T-helper 2 cell treated with Interferon-gamma antibody and Interleukin-4, amounts not matched to agents 100 ng/mL and 5 ng/mL, for 36 hours (primary cell): ENCODE data around the gene LSMEM2. TPM values are rescaled to one million over a fixed set of nuclear protein-coding genes. Genes with fewer than 3 reads are reported as not detected.

Source experiments
- intact Hi-C: fragments of 100-400 bp; cut with micrococcal nuclease; formaldehyde crosslinking; loops from one replicate; pipeline ENCODE4 v1.15.1; 2023
- total RNA-seq: library from RNA; stranded (reverse); gene quantifications from 2 replicates; pipeline ENCODE4 v1.2.3, GENCODE V29; 2022

Gene LSMEM2
- total RNA-seq, 1 donor from 2014 or later = not detected

- intact Hi-C loops = no loop called here
These were observed 39.3 kb downstream of the LSMEM2 start for GRCh38 chr3:50318163-50318562.

DNA sequence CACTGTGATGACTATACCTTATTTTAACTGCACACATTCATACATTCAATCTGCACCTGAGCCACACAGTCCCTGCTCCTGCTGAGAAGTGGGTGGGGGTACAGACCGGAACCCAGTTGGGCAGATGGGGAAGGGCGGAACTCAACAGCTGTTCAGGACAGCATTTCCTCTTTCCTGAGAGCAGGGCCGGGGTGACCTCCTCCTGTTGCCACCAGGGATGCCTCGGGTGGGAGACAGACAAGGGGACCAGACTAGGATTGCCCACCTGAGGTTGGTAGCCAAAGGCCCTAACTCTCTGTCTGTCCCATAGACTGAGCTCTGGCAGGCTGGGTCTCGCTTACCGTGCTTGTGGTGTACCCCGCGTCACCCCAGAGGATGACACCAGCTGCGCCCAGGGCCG is 39.7 kb downstream of the LSMEM2 start:
- intact Hi-C loops = no loop called here

DNA sequence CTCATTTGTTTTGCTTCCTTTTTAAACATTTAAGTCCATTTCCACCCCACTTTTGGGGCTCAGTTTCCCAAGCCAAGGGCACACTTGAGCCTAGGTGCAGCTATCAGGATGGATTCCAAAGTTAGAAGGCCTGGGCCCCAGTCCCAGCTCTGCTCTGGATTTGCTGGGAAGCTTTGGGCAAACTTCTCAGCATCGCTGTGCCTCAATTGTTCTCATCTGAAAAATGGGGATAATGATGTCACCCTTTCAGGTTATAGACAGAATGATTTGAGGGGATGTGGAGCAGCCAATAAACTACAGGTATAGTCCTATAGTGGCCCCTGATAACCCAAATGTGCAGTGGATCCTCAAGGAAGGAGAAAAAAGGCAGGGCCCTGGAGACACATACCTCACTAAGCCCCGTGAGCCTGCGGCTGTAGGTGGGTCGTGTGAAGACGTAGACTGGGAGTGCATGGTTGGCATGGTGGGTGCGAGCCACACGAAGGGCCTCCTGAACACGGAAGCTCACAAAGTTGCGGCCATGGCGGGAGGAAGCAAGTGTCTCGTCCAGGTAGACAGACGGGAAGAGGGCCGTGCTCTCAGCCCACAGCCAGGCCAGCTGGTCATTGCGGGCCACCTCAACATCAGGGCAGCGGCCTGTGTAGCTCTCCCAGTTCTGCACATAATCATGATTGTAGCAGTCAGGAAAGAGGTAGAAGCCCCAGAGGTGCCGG is 40.5 kb downstream of the LSMEM2 start:
- intact Hi-C loops = no loop called here

DNA sequence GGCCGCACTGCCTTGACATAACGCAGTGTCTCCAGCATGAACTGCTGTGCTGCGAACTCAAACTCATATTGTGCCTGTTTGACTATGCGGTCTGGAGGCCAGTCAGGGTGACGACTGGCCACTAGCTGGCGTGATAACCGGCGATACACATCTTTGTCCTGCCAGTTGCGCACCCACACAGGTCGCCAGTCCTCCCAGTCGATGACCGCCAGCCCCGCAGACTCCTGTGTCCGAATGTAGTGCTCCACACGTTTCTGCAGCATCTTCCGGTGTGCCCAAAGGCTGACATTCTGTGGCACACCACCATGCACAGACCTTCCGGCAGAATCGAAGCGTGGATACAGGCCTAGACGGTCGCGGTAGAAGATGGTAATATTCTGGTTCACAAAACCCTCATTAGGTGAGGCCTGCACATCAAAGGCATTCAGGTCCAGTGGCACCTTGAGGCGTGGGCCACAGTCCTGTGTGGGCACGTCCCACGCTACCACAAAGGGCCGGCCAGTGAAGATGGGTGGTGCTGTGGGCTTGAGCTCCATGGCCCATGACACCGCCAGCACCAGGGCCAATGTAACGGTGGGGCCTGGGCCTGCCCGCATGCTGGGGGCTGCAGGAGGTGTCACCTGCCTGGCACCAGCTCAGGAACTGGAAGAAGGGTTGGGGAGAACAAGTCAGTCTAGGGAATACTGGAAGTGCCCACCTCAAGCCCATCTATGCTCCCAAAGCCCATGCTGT is 41.2 kb downstream of the LSMEM2 start:
- intact Hi-C loops = loop anchor here (2.0 kb wide), 1 partner anchor 17 kb away; no protein-coding TSS in a partner anchor

GRCh38 chr3:50320853-50321335 is 42.0 kb downstream of the LSMEM2 start:
- intact Hi-C loops = loop anchor here (1.0 to 2.0 kb wide), 3 partner anchors 16 to 29 kb away; partner anchors contain the start of genes HYAL3, IFRD2 and NAA80

- intact Hi-C loops = loop anchor here (1.0 to 2.0 kb wide), 3 partner anchors 15 to 29 kb away; partner anchors contain the start of genes HYAL3, IFRD2 and NAA80
These were observed 42.6 kb downstream of the LSMEM2 start for GRCh38 chr3:50321336-50322114.

- intact Hi-C loops = no loop called here
These were observed 43.2 kb downstream of the LSMEM2 start for GRCh38 chr3:50322115-50322385.

DNA sequence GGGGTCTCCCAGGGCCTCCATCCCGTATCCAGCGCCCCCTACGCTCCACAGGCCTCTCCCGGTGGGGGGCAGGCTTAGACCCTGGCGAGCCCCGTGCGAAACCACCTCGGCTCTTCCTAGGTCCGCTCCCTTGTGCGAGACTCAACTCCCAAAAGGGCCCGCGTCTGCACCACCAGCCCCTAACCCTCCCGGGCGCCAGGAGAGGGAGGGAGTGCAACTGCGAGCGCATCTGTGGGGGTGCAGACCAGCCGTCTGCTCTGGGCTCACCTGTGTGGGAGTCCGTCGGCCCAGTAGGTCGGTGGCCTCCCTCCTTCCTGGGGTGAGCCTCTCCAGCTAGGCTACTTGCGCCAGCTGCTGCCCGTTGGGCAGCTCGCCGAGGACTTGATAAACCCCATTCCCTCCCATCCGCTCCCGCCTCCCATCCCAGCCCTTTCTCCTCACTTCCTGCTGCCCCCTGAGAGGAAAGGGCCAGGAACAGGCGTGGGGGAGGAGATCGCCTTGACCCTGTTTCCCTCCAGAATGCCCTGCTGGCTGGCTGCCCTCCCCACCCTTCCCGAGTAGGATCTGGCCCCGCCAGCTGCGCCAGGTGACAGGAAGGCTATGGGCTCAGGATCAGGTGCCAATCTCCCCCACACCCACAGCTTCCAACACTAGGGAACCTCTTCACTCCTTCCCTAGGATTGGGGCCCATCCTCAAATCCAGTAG is 43.7 kb downstream of the LSMEM2 start, which contains the start of gene HYAL2:
HYAL2 (minus strand) TSS at position 360 of the 706 bp plus-strand sequence. CDS start 2,256 bp downstream, outside the sequence.
- intact Hi-C loops = no loop called here

DNA sequence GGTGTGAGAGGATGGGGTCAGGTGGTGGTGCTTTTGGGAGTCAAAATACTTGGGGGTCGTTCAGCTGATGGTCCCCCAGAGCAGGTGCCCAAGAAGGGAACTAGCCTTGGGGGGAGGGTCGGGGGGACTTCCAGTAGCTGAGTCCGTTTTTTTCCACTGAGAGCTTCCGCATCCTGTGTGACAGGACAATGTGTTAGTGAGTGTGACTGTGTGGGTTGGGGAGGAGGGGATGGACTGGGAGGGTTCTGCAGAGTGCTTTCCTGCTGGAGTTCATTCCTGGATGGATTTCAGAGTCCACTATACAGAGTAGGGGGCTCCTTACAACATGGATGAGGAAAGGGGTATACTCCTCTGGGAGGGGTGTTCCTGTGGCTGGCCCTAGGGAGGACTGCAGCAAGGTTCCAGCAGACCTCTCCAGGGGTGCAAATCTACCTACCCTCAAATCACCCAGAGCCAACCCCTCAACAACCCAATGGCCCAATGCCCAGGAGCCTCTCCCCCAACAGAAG is 44.3 kb downstream of the LSMEM2 start:
- intact Hi-C loops = no loop called here

DNA sequence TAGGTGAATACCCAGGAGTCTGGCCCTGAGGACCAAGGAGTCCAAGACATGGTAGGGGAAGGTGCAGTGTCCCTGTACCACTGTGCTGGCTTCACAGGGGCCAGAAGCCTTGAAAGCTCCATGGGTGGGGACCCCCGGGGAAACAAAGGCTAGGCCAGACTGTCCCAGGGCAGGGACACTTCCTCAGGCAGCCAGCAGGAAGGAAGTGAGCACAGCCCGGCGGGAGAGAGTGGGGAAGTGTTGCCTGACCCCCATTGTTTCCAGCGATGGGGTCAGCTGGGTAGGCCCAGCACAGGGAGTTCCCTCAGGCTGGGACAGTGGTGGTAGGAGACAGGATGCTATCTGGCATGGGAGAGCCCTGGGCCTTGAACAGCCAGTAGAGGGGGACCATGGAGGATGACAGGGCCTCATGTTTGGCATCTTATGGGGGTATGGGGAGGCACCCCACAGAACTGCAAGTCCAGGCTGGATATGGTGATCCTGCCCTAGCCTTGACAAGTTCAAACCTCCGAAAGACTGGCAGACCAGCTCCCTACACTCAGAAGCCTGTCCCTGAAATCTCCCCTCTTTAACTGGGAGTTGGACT is 44.8 kb downstream of the LSMEM2 start:
- intact Hi-C loops = loop anchor here (1.0 kb wide), 1 partner anchor 49 kb away; no protein-coding TSS in a partner anchor

GRCh38 chr3:50324351-50325112 is 45.6 kb downstream of the LSMEM2 start:
- intact Hi-C loops = loop anchor here (1.0 kb wide), 1 partner anchor 50 kb away; no protein-coding TSS in a partner anchor

DNA sequence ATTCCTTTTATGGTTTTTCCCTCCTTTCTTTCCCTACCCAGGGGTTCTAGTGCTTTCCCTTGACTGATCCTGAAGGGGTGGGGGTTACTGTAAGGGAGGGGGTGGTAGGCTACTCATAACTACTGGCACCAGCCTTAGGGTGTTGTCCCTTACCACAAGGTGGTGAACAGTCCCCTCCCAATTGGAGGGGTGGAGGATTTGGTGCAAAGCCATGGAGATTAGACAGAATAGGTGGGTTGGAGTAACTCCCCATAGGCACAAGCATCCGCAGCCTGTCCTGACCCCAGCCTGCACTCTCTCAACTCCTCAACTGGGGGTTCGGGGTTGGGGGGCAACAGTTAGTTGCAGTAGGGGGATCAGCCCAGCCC is 46.2 kb downstream of the LSMEM2 start:
- intact Hi-C loops = no loop called here

DNA sequence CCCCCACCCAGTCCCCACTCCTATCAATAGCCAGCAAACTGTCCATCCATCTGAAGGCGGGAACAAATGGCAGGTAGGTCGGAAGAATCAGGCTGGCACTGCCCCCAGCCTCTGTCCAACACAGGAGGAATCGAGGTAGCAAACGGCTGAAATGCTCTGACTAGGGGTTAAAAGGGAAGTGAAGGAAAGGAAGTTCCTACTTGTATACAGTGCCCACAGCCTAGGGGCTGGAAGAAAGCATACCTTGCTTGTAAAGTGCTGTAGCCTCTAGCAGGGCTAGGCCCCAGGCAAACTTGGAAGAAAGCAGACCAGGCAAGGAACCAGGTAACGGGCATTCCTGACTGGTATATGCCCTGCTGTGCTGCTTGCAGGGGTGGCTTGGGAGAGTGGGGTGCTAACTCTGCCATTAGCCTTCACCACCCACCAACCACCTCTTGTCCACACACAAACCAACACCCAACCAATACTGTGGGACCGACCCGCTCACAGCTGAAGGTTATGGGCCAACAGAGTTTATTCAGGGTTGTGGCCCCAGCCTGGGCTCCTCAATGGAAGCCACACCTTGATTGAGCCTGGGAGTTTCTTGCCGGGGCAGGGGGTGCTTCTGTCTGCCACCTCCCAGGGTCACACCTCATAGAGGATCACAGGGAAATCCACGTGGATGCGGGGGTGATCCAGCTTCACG is 46.8 kb downstream of the LSMEM2 start:
- intact Hi-C loops = no loop called here

DNA sequence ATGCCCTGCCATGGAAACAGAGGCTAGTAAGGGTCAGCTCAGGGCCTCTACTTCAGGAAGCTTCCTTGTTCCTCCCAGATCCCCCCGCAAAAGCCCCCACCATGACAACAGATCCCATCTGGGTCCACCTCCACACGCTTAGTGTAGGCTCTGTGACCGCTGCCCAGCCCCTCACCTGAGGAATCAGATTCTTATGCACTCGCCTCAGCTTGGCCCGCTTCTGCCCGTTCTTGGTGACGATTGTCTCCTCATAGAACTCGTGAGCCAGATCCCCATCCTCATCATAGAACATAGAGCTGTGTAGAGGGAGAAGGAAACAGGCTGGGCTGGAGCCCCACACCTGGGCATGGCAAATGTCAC is 47.3 kb downstream of the LSMEM2 start:
- intact Hi-C loops = no loop called here

DNA sequence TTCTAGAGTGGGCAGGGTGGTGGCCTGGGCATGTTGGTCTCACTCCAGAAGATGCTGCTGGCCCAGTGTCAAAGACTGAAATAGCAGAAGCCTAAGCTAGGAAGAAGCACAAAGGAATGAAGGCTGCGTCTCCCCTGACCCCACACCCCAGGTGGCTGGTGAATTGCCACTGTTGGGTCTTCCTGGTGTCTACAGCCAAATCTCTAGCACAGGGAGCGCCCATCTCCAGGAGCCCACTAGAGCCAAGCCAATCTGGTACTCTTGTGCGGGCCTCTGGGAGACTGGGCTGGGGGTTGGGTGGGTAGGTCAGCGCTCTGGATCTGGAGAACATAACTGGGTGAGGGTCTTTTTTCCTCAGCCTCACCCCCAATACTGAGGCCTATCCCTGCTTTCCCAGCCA is 48.2 kb downstream of the LSMEM2 start:
- intact Hi-C loops = no loop called here

DNA sequence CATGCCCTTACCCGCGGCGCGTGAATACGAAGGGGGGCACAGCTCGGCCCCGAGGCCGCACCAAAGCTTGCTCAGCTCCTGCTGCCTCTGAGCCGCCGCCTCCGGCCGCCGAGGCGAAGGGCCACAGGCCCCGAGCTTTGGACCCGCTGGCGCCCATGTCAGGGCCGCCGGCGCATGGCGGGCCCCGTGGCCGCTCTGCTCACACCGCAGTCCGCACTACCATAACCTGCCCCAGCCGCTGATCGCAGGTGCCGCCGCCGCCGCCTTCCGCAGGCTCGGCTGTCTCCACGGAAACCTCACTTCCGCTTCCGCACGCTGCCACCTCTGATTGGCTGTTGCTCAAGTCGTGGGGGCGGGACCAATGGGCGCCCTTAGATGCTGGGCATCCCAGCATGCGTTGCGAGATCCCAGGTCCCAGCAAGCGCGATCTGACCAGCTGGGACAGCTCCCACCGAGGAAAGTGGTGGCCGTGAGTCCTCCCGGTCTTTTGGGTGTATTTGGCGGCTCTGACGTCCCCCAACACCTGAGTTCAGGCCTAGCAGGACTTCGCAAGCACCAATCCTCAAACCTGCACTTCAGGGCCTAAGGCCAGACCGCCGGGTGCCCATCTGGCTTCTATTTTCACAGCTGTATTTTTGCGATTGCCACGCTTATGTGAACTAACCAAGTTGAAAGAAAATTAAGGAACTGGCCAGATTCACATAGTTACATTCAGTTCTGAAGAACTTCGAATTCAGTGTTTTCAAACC is 49.2 kb downstream of the LSMEM2 start, which contains the start of gene TUSC2:
TUSC2 (minus strand) TSS at position 281 of the 749 bp plus-strand sequence; CDS start at position 157, 124 bp downstream.
- intact Hi-C loops = loop anchor here (1.0 kb wide), 2 partner anchors 9 to 29 kb away; partner anchors contain the start of genes HYAL3 and NAA80

GRCh38 chr3:50330330-50330729 is 51.4 kb downstream of the LSMEM2 start:
- intact Hi-C loops = no loop called here

DNA sequence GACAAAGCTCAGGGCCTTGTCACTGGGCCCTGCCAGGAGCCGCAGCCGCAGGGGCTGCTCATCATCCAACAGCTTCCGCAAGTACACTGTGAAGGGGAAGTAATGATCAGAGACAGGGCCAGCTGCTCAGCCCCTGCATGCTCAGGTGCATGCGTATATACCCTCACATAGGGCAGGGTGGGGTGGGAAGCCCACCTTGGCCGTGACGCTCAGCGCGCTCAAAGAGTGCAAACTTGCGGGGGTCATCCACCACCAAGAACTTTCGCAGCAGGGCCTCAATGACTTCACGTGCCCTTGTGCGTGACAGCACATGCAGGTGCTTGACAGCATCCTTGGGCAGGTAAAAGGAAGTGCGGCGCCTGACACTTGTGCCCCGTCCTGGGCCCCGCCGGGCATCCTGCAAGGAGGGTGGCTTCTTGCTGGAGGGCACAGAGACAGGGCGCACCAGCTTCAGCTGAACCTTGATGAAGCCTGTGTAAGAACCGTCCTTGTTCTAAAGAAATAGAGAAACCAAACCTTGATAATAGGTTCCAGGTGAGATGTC is 52.5 kb downstream of the LSMEM2 start:
- intact Hi-C loops = no loop called here
